A549 (cell line): Measurements from ENCODE around the gene IGSF9. TPM values are rescaled to one million over a fixed set of nuclear protein-coding genes. Genes with fewer than 3 reads are reported as not detected.

Experiments
- ATAC-seq, 2 experiments: fragments of 200-7000 bp in 1 of 2; fragments of >200 bp in 1 of 2; cut with Nextera tagmentation in 1 of 2; cut with Tn5 transposase in 1 of 2; 3 replicates each; pipeline versions ENCODE4 v1.8.0 to v1.9.1; 2018 to 2020; ENCODE audit warnings: mild to moderate bottlenecking in 1 of 2, moderate library complexity in 1 of 2
- CTCF ChIA-PET: fragments of 300-600 bp; sonication (Branson Sonifier 250); formaldehyde crosslinking; extraction: SDS; loops from one replicate; lab custom pipeline; 2021; ENCODE audit warnings: antibody characterized with exemption, inconsistent platforms; lab: Yijun Ruan, JAX
- POLR2A ChIA-PET: fragments of 350-600 bp; formaldehyde crosslinking; extraction: SDS; loops from one replicate; lab custom pipeline; 2021; ENCODE audit warnings: antibody characterized with exemption, inconsistent platforms; lab: Yijun Ruan, JAX
- DNase-seq, 2 experiments: peaks; one replicate each; pipeline versions ENCODE4 v3.0.0 to v3.0.0-alpha.2; 2011 to 2016; ENCODE audit warnings: low read depth in 1 of 2, low spot score in 1 of 2
- FAIRE-seq: peaks from 2 replicates; lab custom pipeline; 2011; peaks lifted over from hg19 to GRCh38; lab: Jason Lieb, UNC
- H3K27ac ChIP-seq, 2 experiments: fragments of >200 bp; sonication (Bioruptor Twin); formaldehyde crosslinking; 3 replicates each; pipeline ENCODE4 v1.5.1; 2016 to 2017
- H3K4me1 ChIP-seq: fragments of >200 bp; sonication (Bioruptor Twin); formaldehyde crosslinking; 3 replicates; pipeline ENCODE4 v1.6.1; 2016
- H3K4me2 ChIP-seq: fragments of >200 bp; sonication (Bioruptor Twin); formaldehyde crosslinking; 3 replicates; pipeline ENCODE4 v1.6.1; 2016
- H3K4me3 ChIP-seq: fragments of >200 bp; sonication (Bioruptor Twin); formaldehyde crosslinking; 3 replicates; pipeline ENCODE4 v1.5.1; 2016
- H3K9me3 ChIP-seq: fragments of >200 bp; sonication (Bioruptor Twin); formaldehyde crosslinking; 3 replicates; pipeline ENCODE4 v1.6.1; 2016
- BHLHE40 ChIP-seq: IDR thresholded peaks from 2 replicates; pipeline ENCODE4 v1.6.1; 2012; ENCODE audit warnings: low read depth, low read length, inconsistent platforms
- CHD2 ChIP-seq: fragments of 150-350 bp; IDR thresholded peaks from 2 replicates; pipeline ENCODE4 v1.6.1; 2014; ENCODE audit warnings: low read length; ENCODE audit not compliant: partially characterized antibody
- EHMT2 ChIP-seq: fragments of 200-600 bp; sonication (generic); IDR thresholded peaks from 2 replicates; pipeline ENCODE4 v1.6.1; 2016; ENCODE audit warnings: antibody characterized with exemption, low read depth, mild to moderate bottlenecking, moderate library complexity
- EP300 ChIP-seq, 2 experiments: fragments of >200 bp; sonication (Bioruptor Twin); formaldehyde crosslinking; IDR thresholded peaks; 2 replicates in 1 of 2; 3 replicates in 1 of 2; pipeline ENCODE4 v1.6.1; 2016 to 2017
- ESRRA ChIP-seq: fragments of 150-350 bp; IDR thresholded peaks from 2 replicates; pipeline ENCODE4 v1.6.1; 2014; ENCODE audit warnings: mild to moderate bottlenecking, low read length, borderline replicate concordance
- FOSB ChIP-seq: fragments of 250-450 bp; sonication (Bioruptor Pico); IDR thresholded peaks from 2 replicates; pipeline ENCODE4 v1.5.0; 2020; ENCODE audit warnings: mild to moderate bottlenecking, moderate library complexity
- FOXS1 ChIP-seq: fragments of 250-450 bp; sonication (Bioruptor Pico); IDR thresholded peaks from 2 replicates; pipeline ENCODE4 v1.5.0; 2020; ENCODE audit warnings: mild to moderate bottlenecking, moderate library complexity
- HEYL ChIP-seq: fragments of 250-450 bp; sonication (Bioruptor Pico); IDR thresholded peaks from 2 replicates; pipeline ENCODE4 v1.8.0; 2021; ENCODE audit warnings: mild to moderate bottlenecking, moderate library complexity
- HOXB13 ChIP-seq: fragments of 250-450 bp; sonication (Bioruptor Pico); IDR thresholded peaks from 2 replicates; pipeline ENCODE4 v1.5.0; 2020; ENCODE audit warnings: low read depth, mild to moderate bottlenecking, moderate library complexity
- JUN ChIP-seq, 2 experiments: fragments of >200 bp; sonication (Bioruptor Twin); formaldehyde crosslinking; IDR thresholded peaks; 2 replicates in 1 of 2; 3 replicates in 1 of 2; pipeline ENCODE4 v1.6.1; 2016 to 2017
- JUNB ChIP-seq: fragments of >200 bp; sonication (Bioruptor Twin); formaldehyde crosslinking; IDR thresholded peaks from 2 replicates; pipeline ENCODE4 v1.6.1; 2016
- KDM1A ChIP-seq: fragments of 200-600 bp; sonication (generic); IDR thresholded peaks from 2 replicates; pipeline ENCODE4 v1.6.1; 2016; ENCODE audit warnings: low read depth, mild to moderate bottlenecking
- MAFK ChIP-seq: fragments of 450-650 bp; IDR thresholded peaks from 2 replicates; pipeline ENCODE4 v1.6.1; 2014; ENCODE audit not compliant: partially characterized antibody
- NFE2L2 ChIP-seq: fragments of 150-350 bp; conservative IDR thresholded peaks from 2 replicates; pipeline ENCODE4 v1.6.1; 2014; ENCODE audit warnings: low read length
- RARB ChIP-seq: fragments of 250-450 bp; sonication (Bioruptor Pico); IDR thresholded peaks from 2 replicates; pipeline ENCODE4 v1.8.0; 2021; ENCODE audit warnings: mild to moderate bottlenecking, moderate library complexity
- RFX5 ChIP-seq: fragments of 450-650 bp; IDR thresholded peaks from 2 replicates; pipeline ENCODE4 v1.7.1; 2014; ENCODE audit warnings: antibody characterized with exemption, mild to moderate bottlenecking, moderate library complexity
- RNF2 ChIP-seq: fragments of 200-600 bp; sonication (generic); IDR thresholded peaks from 2 replicates; pipeline ENCODE4 v1.6.1; 2016; ENCODE audit warnings: low read depth, mild to moderate bottlenecking, antibody characterized with exemption, moderate library complexity, borderline replicate concordance
- SMC3 ChIP-seq: fragments of >200 bp; sonication (Bioruptor Twin); formaldehyde crosslinking; IDR thresholded peaks from 3 replicates; pipeline ENCODE4 v1.6.1; 2018; ENCODE audit warnings: inconsistent platforms
- TFCP2L1 ChIP-seq: fragments of 250-450 bp; sonication (Bioruptor Pico); IDR thresholded peaks from 2 replicates; pipeline ENCODE4 v1.5.0; 2021; ENCODE audit warnings: mild to moderate bottlenecking
- ZC3H11A ChIP-seq: fragments of 450-650 bp; IDR thresholded peaks from 2 replicates; pipeline ENCODE4 v1.6.1; 2014; ENCODE audit warnings: antibody characterized with exemption, mild to moderate bottlenecking
- WGBS: methylation state at CpG from one replicate; pipeline ENCODE4 v1.1.6; 2017; ENCODE audit errors: missing lambda C conversion rate; 5-methylcytosine and 5-hydroxymethylcytosine counted together
- polyA plus RNA-seq, 4 experiments: library from polyadenylated mRNA; depleted of rRNA in 3 of 4; stranded (reverse); fragments of >200 nt; fragmentation: RNase III in 1 of 4; extraction: RNeasy Plus Mini Kit Qiagen cat#74134 plus additional on column Dnase treatment in 1 of 4; gene quantifications; 2 replicates in 3 of 4; 3 replicates in 1 of 4; pipeline ENCODE4 v1.2.3, GENCODE V29; 2011 to 2017
- TF ChIP-seq, protein P1 (sequence below): fragments of 250-450 bp; sonication (Bioruptor Pico); IDR thresholded peaks from 2 replicates; pipeline ENCODE4 v1.5.0; 2021; ENCODE audit warnings: mild to moderate bottlenecking, moderate library complexity, borderline replicate concordance
- TF ChIP-seq, protein P2 (sequence below): fragments of 250-450 bp; sonication (Bioruptor Pico); IDR thresholded peaks from 2 replicates; pipeline ENCODE4 v1.5.0; 2020; ENCODE audit warnings: low read depth, mild to moderate bottlenecking, moderate library complexity
- TF ChIP-seq, protein P3 (sequence below): fragments of >200 bp; sonication (Bioruptor Twin); formaldehyde crosslinking; IDR thresholded peaks from 3 replicates; pipeline ENCODE4 v1.6.1; 2016
- TF ChIP-seq, protein P4 (sequence below): fragments of >200 bp; sonication (Bioruptor Twin); formaldehyde crosslinking; IDR thresholded peaks from 3 replicates; pipeline ENCODE4 v1.5.1; 2016

The IGSF9 gene
- polyA plus RNA-seq, 2 of the 4 experiments (the other 2 are of a cell fraction) = 0.06 to 0.54 TPM

DNA sequence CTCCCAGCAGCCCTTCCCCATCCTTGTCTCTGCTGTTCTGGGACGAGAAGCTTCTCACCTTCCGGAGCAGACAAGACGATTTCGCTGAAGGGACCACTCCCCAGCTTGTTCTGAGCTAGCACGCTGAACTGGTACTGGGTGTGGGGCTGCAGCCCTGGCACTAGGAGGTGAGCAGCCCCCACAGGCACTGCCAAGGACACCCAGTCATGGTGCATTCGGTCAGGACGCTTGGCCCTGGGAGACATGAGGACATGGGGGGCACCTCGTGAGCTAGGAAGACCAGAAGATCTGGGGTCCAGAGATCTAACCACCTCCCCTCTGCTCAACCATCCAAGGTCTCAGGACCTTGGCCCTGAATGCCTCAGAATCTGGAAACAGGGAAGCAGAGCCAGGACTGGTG, 14.8 kb downstream of the IGSF9 start:
- FAIRE-seq = no peak
- ATAC-seq = no peak
- DNase-seq = no peak
- Histone ChIP-seq H3K4me2 (no peak overlapping the region), H3K27ac (no peak overlapping the region), H3K9me3 (no peaks in the 10 kb centered on the region), H3K4me3 (no peak overlapping the region), H3K4me1 (peaks cover 10% of the 10 kb centered on the region)
- TF ChIP-seq KDM1A (no peak), EHMT2 (no peak), SMC3 (no peak), RARB (CRISPR knock-in tag) (no peak), CHD2 (no peak), JUN (IDR thresholded peaks at IDR 0.05) (no peak), JUNB (no peak), TFCP2L1 (CRISPR knock-in tag) (no peak), ESRRA (no peak), RFX5 (no peak), HOXB13 (CRISPR knock-in tag) (no peak), BHLHE40 (no peak), NFE2L2 (no peak)
- TF ChIP-seq, protein P1, sequence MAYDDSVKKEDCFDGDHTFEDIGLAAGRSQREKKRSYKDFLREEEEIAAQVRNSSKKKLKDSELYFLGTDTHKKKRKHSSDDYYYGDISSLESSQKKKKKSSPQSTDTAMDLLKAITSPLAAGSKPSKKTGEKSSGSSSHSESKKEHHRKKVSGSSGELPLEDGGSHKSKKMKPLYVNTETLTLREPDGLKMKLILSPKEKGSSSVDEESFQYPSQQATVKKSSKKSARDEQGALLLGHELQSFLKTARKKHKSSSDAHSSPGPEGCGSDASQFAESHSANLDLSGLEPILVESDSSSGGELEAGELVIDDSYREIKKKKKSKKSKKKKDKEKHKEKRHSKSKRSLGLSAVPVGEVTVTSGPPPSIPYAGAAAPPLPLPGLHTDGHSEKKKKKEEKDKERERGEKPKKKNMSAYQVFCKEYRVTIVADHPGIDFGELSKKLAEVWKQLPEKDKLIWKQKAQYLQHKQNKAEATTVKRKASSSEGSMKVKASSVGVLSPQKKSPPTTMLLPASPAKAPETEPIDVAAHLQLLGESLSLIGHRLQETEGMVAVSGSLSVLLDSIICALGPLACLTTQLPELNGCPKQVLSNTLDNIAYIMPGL (CRISPR knock-in tag) = no peak
- TF ChIP-seq, protein P2, sequence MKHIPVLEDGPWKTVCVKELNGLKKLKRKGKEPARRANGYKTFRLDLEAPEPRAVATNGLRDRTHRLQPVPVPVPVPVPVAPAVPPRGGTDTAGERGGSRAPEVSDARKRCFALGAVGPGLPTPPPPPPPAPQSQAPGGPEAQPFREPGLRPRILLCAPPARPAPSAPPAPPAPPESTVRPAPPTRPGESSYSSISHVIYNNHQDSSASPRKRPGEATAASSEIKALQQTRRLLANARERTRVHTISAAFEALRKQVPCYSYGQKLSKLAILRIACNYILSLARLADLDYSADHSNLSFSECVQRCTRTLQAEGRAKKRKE (CRISPR knock-in tag) = no peak
- WGBS = 94% methylated on average over 7 of the region's 8 CpGs
- ChIA-PET POLR2A (no interaction called here), CTCF (interaction anchor here (0.5 to 22.4 kb wide), 4 partner anchors 9 to 744 kb away, joined by 3 to 665 read pairs (median 4); no protein-coding TSS in a partner anchor)

DNA sequence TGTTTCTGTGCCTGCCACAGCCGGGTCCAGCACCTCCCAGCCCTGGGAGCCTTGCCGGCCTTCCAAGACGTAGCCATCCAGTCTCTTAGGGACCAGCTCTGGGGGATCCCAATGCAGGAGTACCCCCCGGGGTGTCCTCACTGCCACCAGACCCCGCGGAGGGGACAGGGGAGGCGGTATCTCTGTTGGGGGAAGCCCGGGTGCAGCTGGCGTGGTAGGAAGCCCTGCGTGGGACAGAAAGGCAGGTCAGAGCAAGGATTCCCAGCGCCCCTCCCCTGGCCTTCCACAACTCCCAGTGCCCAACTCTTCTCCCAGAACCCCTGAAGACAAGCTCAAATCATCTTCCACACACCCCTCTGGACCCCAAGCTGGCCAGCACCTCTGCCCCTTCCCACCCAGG, 15.2 kb downstream of the IGSF9 start:
- CTCF ChIA-PET = interaction anchor here (1.0 to 22.4 kb wide), 4 partner anchors 7 to 148 kb away, joined by 4 to 665 read pairs (median 52); no protein-coding TSS in a partner anchor
- no peak for FAIRE-seq
- 81% methylated on average over 10 of the region's 11 CpGs for WGBS

More for the DNA sequence above, 15.2 kb downstream of the IGSF9 start:
- no peak overlapping the region for H3K4me3 ChIP-seq
- POLR2A ChIA-PET = no interaction called here
- DNase-seq = no peak
- no peaks in the 10 kb centered on the region for H3K9me3 ChIP-seq
- H3K27ac ChIP-seq = no peak overlapping the region
- H3K4me1 ChIP-seq = peaks cover 10% of the 10 kb centered on the region
- H3K4me2 ChIP-seq = no peak overlapping the region
- ATAC-seq = no peak
- TF ChIP-seq MAFK = no peak
- no peak for TF ChIP-seq HOXB13 (CRISPR knock-in tag)
- TF ChIP-seq, protein P3, sequence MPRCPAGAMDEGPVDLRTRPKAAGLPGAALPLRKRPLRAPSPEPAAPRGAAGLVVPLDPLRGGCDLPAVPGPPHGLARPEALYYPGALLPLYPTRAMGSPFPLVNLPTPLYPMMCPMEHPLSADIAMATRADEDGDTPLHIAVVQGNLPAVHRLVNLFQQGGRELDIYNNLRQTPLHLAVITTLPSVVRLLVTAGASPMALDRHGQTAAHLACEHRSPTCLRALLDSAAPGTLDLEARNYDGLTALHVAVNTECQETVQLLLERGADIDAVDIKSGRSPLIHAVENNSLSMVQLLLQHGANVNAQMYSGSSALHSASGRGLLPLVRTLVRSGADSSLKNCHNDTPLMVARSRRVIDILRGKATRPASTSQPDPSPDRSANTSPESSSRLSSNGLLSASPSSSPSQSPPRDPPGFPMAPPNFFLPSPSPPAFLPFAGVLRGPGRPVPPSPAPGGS = no peak
- TF ChIP-seq, protein P4, sequence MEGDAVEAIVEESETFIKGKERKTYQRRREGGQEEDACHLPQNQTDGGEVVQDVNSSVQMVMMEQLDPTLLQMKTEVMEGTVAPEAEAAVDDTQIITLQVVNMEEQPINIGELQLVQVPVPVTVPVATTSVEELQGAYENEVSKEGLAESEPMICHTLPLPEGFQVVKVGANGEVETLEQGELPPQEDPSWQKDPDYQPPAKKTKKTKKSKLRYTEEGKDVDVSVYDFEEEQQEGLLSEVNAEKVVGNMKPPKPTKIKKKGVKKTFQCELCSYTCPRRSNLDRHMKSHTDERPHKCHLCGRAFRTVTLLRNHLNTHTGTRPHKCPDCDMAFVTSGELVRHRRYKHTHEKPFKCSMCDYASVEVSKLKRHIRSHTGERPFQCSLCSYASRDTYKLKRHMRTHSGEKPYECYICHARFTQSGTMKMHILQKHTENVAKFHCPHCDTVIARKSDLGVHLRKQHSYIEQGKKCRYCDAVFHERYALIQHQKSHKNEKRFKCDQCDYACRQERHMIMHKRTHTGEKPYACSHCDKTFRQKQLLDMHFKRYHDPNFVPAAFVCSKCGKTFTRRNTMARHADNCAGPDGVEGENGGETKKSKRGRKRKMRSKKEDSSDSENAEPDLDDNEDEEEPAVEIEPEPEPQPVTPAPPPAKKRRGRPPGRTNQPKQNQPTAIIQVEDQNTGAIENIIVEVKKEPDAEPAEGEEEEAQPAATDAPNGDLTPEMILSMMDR = no peak
- TF ChIP-seq NFE2L2 = no peak
- no peak for TF ChIP-seq FOXS1 (CRISPR knock-in tag)
- no peak for TF ChIP-seq RARB (CRISPR knock-in tag)
- TF ChIP-seq KDM1A = no peak
- no peak for TF ChIP-seq HEYL
- no peak for TF ChIP-seq EP300 (IDR thresholded peaks at IDR 0.05)
- no peak for TF ChIP-seq RNF2
- TF ChIP-seq, protein P1 (CRISPR knock-in tag) = no peak
- TF ChIP-seq FOSB (CRISPR knock-in tag) = no peak
- no peak for TF ChIP-seq ZC3H11A
